HG02938 (cell line): ENCODE data around the gene C9orf152.
"Not testable (repeated sequence)": the region's sequence is repeated elsewhere in the genome, so short reads cannot be mapped to it uniquely, and the experiment has no call there.

ENCODE experiments used
- ATAC-seq: cut with Tn5 transposase; IDR thresholded peaks from one replicate; pipeline ENCODE4 v1.9.1; 2021; ENCODE audit warnings: mild to moderate bottlenecking, moderate library complexity; ENCODE audit not compliant: unreplicated experiment

C9orf152 gene

DNA sequence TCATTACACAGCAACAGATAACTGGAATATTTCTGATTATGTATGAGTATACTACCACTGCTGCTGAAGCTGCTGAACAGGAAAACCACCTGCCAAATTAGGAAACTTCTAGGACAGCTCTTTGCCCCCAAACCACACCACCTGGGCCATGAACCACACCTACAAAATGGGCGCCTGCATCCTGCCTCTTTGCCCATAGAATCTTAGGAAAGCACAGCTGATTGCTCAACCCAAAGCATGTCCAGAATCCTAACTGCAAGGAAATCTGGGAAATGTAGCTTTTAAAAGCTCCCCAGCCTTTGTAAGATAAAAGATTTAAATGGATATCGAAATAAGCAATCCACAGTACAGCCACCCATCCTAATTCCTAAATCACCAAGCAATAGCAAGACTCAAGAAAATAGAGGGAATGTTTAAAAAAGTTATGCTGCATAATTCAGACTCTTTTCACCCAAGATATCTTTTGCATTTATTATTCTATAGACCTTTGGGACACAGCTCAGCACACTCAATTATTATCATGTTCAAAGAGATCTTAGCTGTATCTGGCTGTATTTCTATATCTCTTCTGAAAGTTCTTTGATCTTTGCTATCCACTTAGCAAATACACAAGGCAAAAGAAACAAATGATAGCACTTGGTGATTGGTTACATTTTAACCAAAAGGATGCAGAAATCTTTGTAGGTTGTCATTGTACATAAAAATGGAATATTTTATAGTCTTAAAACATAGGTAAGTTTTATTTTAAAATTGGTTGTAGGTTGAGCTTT lies 6.8 kb upstream of the C9orf152 start:
- no peak for ATAC-seq

DNA sequence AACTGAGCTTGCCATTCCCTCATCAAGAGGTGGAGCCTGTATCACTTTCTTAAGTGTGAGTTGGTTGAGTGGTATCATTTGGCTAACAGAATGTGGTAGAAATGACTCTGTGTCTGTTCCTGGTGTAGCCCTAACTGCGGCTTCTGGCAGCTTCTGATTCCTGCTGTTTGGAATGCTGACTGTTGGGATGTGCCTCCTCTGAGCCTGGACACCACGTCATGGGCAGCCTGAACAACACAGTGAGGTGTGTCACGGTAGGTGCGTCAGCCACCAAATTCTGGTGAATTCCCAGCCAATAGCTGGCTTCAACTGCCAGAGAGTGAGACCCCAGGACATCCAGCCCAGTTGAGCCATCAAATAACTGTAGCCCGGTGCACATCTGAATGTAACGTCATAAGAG lies 6.1 kb upstream of the C9orf152 start:
- ATAC-seq: no peak

DNA sequence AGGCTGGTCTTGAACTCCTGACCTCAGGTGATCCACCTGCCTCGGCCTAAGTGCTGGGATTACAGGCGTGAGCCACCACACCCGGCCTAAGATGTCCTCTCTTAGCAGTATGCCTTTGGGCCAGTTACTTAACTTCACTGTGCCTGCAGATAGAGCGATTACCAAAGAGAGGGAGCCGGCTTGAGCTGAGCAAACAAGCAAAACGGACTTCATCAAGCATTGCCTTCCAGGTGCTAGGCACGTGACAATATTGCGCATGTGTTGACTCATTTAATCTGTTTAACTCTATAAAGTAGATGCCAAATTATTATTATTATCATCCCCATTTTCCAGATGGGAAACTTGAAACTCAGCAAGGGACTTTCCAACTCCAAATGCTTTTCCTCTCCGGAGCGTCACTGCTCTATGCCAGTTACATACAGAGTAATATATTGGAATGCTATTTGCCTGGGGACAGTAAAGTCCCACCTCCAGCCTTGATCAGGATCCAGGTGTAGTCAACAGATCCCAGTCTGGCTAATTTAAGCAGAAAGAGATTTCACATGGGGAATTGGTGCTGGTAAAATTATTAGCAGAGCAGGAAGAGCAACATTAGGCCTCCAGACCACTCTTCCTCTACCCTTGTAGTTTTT lies 5.6 kb upstream of the C9orf152 start:
- no peak for ATAC-seq

DNA sequence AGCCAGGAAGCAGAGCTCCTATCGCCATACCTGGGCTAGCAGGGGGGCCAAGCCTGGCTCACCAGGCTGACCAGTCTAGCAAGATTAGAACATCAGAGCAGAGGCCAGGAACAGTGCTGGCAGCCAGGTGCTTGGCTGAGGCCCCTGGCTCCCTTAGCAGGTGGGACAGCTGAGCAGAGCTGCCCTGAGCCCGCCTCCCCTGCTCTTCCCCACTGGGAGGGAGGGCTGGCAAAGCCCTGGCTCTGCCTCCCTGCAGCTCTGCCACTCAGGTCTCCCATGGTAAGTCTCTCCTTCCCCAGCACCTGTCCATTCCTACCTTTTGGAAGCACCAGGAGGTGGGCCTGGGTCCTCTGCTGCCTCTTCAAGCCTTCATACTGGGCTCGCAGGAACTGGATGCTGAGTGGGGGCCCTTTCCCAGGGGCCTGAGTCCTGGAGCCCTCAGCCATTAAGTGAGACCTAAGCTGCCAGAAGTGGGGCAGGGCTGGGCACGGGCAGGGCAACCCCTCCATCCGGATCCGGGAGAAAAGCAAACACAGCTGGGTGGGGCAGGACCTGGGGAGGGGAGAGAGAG lies 803 bp downstream of the C9orf152 start:
- ATAC-seq: no peak

DNA sequence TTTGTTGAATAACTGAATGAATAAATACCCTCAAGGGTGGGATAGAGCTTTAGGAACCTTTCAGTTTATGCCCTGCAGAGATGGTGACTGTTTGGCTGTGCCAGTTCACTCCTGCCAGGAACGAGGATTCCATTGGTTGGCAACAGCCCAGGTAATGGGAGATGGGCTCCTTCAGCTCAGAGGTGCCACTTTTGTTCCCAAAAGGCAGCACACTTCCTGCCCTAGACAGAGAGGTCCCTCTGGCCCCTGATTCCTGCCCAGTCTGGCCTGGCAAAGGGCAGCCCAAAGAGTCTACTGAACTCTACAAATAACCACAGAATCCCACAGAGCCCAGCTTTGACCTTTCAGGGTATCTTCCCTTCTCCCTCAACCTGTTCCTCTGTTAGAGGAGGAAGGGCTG lies 1.6 kb downstream of the C9orf152 start:
- no peak for ATAC-seq

DNA sequence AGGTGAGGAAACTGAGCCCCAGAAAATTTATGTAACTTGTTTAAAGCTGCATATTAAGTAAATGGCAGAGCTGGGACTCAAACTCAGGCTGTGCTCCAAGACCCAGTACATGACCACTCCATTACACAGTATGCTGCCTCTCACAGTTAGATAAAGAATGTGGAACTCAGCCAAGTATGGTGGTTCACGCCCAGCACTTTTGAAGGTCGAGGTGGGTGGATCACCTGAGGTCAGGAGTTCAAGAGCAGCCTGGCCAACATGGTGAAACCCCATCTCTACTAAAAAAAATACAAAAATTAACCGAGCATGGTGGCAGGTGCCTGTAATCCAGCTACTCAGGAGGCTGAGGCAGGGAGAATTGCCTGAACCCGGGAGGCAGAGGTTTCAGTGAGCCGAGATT lies 2.3 kb downstream of the C9orf152 start:
- not testable (repeated sequence) for ATAC-seq

DNA sequence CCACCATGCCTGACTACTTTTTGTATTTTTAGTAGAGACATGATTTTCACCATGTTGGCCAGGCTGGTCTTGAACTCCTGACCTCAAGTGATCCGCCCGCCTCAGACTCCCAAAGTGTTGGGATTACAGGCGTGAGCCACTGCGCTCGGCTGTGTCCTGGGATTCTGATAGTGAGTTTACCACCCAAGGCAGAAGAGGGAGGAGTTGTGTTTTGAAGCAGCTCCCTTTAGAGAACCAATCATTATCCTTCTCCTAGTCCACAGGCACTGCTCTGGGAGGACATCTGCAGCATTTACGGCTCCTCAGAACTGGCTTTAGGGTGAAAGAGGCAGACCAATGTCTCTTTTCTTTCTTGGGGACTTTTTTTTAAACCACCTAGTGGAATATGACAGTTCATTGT lies 5.7 kb downstream of the C9orf152 start:
- no peak for ATAC-seq

DNA sequence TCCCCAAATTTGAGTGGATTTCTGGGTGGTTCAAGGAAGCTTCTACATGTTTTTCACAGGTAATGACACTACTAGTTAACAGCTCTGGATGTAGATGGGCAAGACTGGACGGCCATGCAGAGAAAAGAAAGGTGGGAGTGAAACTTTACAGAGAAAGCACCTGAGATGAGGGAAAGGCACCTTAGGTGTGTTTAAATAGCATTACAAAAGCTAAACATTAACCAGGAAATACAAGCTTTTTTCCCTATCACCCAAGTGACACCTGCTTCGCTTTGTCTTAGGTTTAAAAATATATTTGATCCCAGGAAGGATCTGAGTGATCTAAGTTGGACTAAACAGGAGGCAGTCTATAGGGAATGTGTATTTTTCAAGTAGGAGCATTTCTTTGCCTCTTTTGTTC lies 8.3 kb downstream of the C9orf152 start:
- ATAC-seq: no peak

DNA sequence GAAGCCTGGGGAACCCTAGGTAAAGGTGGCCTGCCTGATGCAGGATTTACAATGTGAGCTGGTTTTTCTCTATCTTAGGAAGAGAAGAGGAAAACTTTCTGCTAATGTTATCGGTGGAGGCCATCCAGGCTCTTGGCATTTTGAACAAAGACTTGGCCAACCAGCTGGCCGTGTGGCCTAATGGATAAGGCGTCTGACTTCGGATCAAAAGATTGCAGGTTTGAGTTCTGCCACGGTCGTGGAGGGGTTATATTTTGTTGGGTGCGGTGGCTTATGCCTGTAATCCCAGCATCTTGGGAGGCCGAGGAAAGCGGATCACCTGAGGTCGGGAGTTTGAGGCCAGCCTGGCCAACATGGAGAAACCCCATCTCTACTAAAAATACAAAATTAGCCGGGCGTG lies 9.6 kb downstream of the C9orf152 start:
- no peak for ATAC-seq

DNA sequence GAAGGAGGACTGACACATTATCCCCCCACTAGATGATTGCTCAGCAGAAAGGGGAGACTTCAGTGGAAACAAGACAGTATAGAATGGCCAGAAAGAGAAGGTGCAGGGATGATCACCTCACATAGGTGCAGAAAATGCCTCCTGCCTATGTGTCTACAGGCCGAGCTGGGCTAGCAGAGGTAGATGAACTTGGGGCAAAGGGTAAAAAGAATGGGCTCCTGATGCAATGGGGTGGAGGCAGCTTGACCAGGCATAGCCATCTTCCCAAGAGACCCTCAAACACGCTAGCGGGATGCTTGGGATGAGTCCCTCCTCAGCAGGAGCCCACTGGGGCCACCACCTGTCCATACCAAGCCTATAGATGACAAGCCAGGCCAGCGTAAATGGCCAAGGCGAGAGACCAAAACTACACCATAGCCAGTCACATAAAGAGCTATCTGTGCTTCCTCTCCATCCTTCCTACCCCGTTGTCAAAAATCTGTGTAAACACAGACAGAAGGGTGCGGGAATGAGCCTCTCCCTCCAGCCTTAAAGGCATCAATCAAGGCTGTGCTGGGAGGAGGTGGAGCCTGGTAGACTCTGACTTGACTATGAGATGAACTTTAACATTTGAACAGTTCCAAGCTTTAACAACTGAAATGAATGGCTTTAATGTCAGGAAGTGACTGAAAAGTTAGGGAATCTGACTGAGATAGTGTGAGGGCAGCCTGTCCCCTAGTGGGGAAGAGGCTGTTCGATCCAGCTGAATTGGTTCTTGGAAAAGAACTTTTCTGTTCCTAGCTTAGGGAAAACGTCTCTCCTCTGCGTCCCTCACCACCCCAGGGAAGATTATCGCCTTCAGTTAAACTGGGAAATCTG lies 10.4 kb downstream of the C9orf152 start:
- ATAC-seq: no peak

DNA sequence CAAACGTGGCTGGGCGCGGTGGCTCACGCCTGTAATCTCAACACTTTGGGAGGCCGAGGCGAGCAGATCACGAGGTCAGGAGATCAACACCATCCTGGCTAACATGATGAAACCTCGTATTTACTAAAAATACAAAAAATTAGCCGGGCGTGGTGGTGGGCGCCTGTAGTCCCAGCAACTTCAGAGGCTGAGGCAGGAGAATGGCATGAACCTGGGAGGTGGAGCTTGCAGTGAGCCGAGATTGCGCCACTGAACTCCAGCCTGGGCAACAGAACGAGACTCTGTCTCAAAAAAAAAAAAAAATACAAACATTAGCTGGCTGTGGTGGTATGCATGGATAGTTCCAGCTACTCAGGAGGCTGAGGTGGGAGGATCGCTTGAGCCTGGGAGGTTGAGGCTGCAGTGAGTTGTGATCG lies 11.9 kb downstream of the C9orf152 start:
- ATAC-seq: not testable (repeated sequence)

DNA sequence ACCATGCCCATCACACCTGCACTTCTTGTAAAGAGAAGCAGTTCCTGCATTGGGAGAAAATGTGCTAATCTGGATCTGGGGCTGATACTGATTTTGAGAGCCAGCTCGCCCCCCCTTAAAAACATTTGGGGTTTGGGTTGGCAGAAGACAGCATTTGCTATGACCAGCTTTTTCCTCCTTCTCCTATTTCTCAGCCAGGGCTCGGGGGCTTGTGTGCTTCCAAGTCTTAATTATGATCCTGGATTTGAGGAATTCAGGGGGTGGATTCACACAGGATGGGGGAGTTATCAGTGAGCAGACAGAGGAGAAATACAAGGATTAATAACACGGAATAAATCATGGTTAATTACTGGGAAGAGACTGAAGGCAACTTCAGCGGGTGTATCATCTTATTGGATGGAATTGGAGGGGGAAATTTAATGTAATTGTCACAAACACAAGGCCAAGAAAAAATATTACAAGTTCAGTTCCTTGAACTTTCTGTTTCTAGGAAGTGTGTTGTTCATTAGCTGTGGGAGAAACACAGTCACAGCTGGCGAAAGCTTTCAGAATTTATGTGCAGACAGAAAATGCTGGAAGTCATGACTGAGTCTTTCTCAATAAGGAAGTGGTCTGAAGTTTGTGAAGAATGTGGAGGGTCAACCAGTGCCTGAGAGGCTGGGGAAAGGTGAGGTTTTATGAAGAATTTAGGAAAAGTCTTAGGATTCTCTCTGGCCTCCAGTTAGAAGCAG lies 15.3 kb downstream of the C9orf152 start:
- no peak for ATAC-seq

DNA sequence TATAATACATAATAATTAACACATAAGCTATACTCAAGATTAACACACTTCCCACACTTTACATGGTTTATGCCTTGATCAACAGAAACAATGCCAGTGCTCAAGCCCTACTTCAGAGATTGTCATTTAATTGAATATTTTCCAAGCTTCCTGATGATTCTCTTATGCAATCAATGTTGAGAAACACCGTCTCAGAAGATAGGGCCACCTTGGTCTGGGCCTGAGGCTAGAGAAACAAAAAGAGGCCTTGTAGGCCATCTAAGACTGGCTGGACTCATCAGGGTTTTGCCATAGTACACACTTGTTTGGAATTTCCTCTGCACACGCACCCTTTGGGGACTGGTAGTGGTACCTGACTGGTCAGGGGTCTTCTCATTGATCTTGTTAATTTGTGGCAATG lies 16.3 kb downstream of the C9orf152 start:
- ATAC-seq: no peak

DNA sequence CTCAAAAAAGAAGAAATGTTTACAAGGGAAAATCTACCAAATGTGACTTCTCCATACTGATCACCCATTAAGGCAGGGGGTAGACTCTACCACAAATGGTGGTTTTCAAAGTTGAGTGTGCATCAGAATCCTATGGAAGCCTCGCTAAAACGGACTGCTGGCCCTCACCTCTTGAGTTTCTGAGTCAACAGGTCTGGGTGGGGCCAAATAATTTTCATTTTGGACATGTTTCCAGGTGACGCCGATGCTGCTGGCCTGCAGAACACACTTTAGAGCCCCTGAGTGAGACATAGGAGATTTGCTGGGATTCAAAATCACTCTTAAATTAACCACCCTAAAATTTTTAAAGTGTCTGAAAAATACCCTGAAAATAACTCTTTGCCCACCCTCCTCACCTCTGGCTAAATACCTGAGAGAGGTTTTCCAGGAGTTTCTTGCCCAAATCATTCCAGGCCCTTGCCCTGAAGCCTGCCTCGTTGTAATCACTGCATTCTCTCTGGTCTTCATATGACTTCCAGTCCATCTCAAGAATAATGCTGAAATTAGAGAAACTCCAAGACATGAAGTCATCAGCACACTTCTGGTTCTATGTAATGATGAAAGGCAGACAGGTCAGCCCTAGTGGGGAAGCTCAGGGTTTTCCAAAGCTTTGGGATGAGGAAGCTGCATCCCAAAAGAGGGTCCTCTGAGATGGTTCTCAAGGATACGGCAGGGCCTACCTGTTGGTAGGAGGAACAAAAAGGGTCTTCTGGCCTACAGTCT lies 18.2 kb downstream of the C9orf152 start:
- ATAC-seq: no peak

DNA sequence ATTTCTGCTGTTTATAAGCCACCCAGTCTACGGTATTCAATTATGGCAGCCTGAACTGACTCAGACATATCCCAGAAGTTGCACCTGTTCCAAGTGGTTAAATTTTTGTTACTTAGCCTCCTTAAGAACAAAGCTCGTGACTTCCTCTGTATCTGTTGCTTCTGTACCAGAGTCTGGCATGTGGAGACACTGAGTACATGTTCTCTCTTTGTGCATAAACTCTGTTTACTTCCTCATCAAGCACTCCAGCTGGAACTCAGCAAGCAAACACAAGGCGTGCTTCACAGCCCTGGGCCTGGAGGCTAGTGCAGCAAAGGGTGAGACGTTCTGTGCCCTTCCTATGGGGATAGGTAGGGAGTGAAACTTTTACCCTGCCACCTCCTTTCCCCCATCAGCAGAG lies 19.0 kb downstream of the C9orf152 start:
- no peak for ATAC-seq

DNA sequence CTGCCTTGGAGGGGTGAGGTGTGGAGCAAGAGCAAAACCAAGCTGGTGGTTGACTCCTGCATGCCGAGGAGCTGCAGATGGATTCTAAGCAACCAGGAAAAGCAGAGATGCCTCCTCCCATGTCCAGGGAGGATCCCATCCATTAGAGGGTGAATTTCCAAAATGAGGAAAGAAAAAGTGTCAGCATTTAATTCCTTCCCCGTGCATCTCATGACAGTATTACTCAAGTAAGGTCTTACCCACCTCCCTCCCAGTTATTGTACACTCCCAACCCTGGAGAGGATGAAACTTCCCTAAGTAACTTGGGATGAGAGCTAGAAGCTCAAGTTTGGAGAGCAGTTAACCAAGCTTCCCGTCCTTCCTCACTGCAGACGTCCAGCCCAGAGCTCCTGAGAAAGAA lies 19.9 kb downstream of the C9orf152 start:
- ATAC-seq: no peak

DNA sequence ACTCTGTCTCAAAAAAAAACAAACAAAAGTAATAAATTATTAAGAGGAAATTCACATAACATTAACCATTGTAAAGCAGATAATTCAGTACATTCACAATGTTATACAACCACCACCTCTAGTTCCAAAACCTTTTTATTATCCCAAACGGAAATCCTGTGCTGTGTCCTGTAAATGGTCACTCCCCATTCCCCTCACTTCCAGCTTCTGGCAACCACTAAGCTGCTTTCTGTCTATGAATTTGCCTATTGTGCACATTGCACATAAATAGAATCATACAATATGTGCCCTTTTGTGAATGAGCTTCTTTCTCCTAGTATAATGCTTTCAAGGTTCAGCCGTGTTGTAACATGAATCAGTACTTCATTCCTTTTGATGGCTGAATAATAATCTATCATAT lies 20.8 kb downstream of the C9orf152 start:
- no peak for ATAC-seq

DNA sequence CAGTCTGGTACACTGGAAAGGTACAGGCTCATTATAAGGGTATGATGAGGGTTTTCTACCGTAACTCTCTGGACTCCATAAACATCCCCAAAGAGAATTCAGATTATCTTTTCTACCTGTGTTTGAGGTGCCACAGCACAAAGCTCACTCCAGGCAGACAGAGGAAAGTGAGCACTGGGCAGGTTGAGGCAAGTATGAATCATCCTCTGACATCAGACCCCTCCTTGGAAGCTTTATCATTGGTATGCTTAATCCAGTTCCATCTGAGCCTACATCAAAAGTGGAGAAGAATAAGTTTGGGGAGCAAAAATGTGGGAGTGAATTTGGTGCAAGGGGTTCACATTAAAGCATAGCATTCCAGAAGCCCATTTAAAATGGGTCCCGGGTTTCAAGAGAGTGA lies 21.7 kb downstream of the C9orf152 start:
- no peak for ATAC-seq

DNA sequence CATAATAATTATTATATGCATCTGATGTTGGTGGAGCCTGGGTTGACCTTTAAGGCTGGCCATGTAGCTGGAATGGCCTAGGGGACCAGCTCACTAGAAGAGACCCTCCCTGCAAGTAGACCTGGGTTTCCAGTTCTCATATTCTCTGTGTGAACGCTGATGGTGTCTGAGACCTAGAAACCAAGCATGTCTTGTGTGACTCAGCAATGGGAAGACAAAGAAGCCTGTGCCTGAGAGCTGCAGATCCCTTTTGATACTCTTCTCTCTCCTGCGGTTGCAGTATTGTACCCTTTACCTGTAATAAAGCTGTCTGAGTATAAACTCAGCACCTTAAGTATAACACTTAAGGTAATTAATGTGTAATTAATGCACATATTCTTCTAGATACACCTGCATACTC lies 22.2 kb downstream of the C9orf152 start:
- ATAC-seq: no peak
